ENCODE measurements around the gene THAP12.
"Not testable (repeated sequence)": the region's sequence is repeated elsewhere in the genome, so short reads cannot be mapped to it uniquely, and the experiment has no call there.

Gene THAP12, protein sequence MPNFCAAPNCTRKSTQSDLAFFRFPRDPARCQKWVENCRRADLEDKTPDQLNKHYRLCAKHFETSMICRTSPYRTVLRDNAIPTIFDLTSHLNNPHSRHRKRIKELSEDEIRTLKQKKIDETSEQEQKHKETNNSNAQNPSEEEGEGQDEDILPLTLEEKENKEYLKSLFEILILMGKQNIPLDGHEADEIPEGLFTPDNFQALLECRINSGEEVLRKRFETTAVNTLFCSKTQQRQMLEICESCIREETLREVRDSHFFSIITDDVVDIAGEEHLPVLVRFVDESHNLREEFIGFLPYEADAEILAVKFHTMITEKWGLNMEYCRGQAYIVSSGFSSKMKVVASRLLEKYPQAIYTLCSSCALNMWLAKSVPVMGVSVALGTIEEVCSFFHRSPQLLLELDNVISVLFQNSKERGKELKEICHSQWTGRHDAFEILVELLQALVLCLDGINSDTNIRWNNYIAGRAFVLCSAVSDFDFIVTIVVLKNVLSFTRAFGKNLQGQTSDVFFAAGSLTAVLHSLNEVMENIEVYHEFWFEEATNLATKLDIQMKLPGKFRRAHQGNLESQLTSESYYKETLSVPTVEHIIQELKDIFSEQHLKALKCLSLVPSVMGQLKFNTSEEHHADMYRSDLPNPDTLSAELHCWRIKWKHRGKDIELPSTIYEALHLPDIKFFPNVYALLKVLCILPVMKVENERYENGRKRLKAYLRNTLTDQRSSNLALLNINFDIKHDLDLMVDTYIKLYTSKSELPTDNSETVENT

GRCh38 chr11:76380977-76381719 lies at the start of gene THAP12, which contains the start of gene GVQW3:
Gene THAP12 (minus strand): TSS chr11:76381132. CDS start chr11:76380836, 296 bp downstream.
Gene GVQW3 (plus strand): TSS chr11:76381323. CDS start chr11:76381829, 506 bp downstream.
- DNase-seq: peak; percentile 99

DNA sequence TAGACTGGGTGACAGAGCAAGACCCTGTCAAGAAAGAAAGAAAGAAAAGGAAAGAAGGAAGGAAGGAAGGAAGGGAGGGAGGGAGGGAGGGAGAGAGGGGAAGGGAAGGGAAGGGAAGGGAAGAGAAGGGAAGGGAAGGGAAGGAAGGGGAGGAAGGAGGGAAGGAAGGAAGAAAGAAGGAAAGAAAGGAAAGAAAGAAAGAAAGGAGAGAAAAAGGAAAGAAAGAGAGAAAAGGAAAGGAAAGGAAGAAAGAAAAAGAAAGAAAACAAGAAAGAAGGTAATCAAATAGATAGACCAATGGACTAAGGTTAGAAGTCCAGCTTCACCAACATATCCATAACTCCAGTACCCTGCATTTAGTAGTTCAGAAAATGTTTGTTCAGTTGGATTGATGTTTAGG lies 45.7 kb upstream of the THAP12 start:
- DNase-seq: no peak

DNA sequence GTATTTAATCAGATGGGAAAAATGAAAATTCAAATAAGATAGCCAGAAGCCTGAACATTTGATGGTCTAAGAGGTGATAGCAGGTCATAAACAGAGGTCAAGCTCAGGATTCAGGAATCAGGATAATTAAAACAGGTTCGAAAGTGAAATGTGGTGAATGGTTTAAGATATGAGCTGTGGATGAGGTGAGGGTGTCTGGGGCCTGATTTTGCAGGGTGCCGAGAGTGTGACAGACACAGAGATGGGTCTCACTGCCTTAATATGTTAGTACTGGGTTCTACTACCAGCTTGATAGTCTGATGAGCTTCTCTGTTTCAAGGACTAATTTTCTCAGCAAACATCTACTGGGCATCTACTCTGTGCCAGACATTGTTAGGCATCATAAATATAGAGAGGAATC lies 44.0 kb upstream of the THAP12 start:
- no peak for DNase-seq

GRCh38 chr11:76424379-76424778 lies 43.4 kb upstream of the THAP12 start:
- no peak for DNase-seq

DNA sequence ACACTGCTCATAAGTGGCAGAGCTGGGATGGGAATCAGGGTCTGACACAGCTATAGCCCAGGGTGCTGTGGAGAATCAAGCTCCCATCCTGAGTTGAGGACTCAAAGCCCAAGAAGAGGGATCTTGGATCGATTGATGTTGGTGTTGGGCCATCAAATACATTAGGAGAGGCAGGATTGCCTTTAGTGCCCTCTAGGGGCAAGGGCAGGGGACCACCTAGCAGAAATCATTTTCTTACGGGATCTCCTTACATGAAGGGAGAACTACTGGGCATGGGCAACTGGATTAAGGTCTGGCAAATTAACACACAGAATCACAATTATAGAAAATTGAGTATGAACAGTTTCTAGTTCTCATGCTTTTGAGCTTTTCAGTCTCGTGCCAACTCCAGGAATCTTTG lies 39.0 kb upstream of the THAP12 start:
- peak; percentile 29 for DNase-seq

DNA sequence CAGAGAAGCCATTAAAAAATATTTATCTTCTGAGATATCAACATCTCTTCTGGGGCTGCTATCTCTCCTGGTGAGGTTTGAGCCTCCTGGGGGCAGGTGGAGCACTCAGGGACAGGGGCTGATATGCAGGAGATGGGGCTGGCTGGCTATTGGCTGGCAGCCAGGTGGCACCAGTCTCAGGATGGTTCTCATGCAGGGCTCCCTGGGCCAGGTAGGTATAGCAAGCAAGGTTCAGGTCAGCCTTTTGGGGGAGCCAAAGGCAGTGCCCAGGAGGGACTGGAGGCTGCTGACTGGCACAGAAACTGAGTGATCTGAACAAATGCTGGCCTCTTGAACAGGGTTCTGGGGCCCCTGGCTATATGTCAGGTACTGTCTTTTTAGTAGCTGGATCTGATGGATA lies 34.1 kb upstream of the THAP12 start:
- DNase-seq: no peak

DNA sequence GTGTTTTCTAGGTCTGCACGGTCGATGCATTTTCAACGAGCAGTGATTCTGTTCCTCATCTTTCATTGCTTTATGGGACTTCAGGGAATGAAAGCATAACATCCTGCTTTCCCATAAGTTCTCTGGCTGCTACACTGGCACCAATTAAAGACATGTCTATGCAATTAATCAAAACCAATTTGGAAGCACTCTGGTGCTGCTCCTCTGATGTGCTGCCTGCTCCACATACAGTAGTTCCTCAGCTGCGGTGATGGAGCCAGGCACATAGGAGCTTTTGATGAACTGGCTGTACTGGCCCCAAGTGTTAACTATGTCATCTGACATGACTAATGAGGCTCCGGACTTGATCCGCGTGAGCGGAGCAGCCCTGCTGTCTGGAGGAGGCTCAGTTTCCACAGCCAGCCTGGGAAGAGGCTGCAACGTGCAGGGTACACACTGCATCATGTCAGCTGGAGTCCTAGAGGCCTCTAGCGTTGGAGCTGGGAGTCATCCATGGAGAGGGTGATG lies 30.0 kb upstream of the THAP12 start:
- no peak for DNase-seq

GRCh38 chr11:76408171-76408965 lies 27.4 kb upstream of the THAP12 start:
- no peak for DNase-seq

- no peak for DNase-seq
Measured at GRCh38 chr11:76406359-76406758, 25.4 kb upstream of the THAP12 start.

DNA sequence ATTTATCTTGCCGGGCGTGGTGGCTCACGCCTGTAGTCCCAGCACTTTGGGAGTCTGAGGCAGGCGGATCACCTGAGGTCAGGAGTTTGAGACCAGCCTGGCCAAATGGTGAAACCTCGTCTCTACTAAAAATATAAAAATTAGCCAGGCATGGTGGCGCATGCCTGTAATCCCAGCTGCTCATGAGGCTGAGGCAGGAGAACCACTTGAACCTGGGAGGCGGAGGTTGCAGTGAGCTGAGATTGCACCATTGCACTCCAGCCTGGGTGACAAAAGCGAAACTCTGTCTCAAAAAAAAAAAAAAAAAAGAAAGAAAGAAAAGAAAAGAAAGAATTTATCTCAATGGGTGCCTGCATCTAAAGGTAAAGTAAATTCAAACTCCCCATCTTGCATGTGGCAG lies 20.6 kb upstream of the THAP12 start:
- not testable (repeated sequence) for DNase-seq

- no peak for DNase-seq
Measured at GRCh38 chr11:76400967-76401366, 20.0 kb upstream of the THAP12 start.

GRCh38 chr11:76397383-76397782 lies 16.5 kb upstream of the THAP12 start:
- no peak for DNase-seq

GRCh38 chr11:76395296-76395695 lies 14.4 kb upstream of the THAP12 start:
- DNase-seq: no peak

- no peak for DNase-seq
Measured at GRCh38 chr11:76394411-76394810, 13.5 kb upstream of the THAP12 start.

DNA sequence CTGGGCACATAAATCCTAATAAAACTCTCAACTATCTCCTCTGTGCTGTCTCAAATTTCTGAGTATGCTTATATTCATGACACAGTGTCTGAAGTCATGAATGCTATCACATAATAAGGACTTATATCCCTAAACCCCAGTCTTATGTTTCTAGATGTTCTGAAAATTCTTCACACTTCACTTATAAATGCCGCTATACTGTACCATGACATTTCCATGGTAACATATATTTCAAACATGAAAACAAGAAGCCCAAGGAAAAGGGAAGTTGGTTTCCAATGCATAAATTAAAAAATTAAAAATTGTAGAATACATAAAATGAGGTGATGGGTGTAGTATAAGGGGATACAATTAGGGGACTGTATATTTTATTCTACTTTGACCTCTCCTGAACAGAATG lies 11.9 kb upstream of the THAP12 start:
- no peak for DNase-seq

GRCh38 chr11:76391811-76392475 lies 11.0 kb upstream of the THAP12 start:
- DNase-seq: no peak

DNA sequence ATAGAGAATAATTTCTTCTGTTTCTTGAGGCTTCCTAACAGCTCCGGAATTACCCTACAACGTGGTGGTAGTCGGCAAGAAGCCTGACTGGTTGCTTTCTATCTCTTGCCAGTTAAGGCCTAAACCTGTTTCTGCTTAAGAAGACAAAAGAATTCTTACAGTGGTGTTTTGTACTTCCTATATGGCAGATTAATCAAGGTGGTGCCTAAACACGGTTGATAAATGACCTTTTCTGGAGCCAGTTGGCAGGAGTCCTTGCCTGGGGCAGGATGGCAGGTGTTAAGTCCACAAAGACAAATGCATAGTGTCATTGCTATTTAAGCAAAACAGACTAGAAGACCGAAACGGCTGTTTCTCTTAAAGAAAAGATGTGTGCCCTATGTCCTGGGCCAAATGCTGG lies 10.1 kb upstream of the THAP12 start:
- DNase-seq: no peak

GRCh38 chr11:76388408-76388807 lies 7.5 kb upstream of the THAP12 start:
- DNase-seq: no peak

GRCh38 chr11:76385903-76386302 lies 5.0 kb upstream of the THAP12 start:
- no peak for DNase-seq

GRCh38 chr11:76382209-76382608 lies 1.3 kb upstream of the THAP12 start:
- DNase-seq: no peak

DNA sequence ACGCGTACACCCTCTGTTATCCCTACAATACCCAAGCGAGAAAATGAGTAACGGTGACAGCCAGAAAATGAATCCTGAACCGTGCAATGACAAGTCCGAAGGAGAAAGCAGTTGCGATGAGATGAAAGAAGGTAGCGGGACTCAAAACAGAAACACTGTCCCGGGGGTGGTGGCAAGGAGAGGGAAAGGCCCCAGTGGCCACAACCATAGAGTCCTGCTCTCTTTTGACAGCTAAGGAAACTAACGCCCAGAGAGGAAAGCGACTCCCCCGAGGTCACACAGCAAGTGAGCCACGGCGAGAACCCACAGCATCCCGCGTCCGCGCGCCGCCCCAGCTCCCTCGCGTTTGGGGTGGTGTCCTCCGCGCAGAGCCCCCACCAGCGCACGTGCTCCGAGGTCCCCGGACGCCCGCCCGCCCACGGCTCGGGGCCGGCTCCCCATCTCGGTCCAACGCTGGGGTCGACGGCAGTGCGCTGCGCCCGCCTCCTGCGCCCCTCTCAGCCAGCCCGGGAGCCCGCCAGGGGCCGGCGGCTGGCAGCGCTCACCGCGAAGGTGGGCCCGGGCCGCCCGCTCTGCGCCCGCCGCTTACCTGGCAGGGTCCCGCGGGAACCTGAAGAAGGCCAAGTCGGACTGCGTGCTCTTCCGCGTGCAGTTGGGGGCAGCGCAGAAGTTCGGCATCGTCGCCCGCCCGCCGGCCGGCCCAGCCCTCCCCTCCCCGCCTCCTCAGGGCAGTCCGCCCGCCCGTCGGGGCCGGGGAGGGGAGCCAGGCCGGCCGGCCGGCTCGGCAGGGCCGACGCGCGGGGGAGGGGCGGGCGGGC lies 564 bp downstream of the THAP12 start:
- peak; percentile 29 for DNase-seq
